ENCODE measurements around the gene STXBP6. TPM values are rescaled to one million over a fixed set of nuclear protein-coding genes. Genes with fewer than 3 reads are reported as not detected.

The STXBP6 gene
- total and polyA plus RNA-seq, 2 of the 13 experiments (the other 11 are each of a cell fraction or from before 2014, with no cell fraction given) = 35.3 to 42.8 TPM

DNA sequence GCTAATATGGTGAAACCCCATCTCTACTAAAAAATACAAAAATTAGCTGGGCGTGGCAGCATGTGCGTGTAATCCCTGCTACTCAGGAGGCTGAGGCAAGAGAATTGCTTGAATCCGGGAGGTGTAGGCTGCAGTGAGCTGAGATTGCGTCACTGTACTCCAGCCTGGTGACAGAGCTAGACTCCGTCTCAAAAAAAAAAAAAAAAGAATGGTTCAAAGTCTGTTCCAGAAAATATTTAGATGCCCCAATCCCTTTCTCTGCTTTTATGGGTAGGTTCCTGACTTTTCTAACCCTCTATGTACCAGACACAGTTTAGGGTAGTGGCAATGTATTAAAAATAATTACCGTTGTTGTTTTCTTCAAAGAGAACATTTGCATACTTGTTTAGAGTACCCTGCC is 161.4 kb downstream of the STXBP6 start (continued):
- TF ChIP-seq, protein P1, sequence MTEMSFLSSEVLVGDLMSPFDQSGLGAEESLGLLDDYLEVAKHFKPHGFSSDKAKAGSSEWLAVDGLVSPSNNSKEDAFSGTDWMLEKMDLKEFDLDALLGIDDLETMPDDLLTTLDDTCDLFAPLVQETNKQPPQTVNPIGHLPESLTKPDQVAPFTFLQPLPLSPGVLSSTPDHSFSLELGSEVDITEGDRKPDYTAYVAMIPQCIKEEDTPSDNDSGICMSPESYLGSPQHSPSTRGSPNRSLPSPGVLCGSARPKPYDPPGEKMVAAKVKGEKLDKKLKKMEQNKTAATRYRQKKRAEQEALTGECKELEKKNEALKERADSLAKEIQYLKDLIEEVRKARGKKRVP (CRISPR knock-in tag; IDR thresholded peaks at IDR 0.05) = peak in 1 of 2 experiments; percentile 78; a peak in 2 of 4 replicates
- TF ChIP-seq, protein P2, sequence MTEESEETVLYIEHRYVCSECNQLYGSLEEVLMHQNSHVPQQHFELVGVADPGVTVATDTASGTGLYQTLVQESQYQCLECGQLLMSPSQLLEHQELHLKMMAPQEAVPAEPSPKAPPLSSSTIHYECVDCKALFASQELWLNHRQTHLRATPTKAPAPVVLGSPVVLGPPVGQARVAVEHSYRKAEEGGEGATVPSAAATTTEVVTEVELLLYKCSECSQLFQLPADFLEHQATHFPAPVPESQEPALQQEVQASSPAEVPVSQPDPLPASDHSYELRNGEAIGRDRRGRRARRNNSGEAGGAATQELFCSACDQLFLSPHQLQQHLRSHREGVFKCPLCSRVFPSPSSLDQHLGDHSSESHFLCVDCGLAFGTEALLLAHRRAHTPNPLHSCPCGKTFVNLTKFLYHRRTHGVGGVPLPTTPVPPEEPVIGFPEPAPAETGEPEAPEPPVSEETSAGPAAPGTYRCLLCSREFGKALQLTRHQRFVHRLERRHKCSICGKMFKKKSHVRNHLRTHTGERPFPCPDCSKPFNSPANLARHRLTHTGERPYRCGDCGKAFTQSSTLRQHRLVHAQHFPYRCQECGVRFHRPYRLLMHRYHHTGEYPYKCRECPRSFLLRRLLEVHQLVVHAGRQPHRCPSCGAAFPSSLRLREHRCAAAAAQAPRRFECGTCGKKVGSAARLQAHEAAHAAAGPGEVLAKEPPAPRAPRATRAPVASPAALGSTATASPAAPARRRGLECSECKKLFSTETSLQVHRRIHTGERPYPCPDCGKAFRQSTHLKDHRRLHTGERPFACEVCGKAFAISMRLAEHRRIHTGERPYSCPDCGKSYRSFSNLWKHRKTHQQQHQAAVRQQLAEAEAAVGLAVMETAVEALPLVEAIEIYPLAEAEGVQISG (CRISPR knock-in tag; IDR thresholded peaks at IDR 0.05) = peak; percentile 30; the same call in 1 of the 2 replicates
- TF ChIP-seq, protein P3, sequence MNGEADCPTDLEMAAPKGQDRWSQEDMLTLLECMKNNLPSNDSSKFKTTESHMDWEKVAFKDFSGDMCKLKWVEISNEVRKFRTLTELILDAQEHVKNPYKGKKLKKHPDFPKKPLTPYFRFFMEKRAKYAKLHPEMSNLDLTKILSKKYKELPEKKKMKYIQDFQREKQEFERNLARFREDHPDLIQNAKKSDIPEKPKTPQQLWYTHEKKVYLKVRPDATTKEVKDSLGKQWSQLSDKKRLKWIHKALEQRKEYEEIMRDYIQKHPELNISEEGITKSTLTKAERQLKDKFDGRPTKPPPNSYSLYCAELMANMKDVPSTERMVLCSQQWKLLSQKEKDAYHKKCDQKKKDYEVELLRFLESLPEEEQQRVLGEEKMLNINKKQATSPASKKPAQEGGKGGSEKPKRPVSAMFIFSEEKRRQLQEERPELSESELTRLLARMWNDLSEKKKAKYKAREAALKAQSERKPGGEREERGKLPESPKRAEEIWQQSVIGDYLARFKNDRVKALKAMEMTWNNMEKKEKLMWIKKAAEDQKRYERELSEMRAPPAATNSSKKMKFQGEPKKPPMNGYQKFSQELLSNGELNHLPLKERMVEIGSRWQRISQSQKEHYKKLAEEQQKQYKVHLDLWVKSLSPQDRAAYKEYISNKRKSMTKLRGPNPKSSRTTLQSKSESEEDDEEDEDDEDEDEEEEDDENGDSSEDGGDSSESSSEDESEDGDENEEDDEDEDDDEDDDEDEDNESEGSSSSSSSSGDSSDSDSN (CRISPR knock-in tag; IDR thresholded peaks at IDR 0.05) = no peak
- TF ChIP-seq NR3C1 (CRISPR knock-in tag; IDR thresholded peaks at IDR 0.05) = no peak
- TF ChIP-seq IRF2 (CRISPR knock-in tag; IDR thresholded peaks at IDR 0.05) = peak; percentile 49; the same call in 1 of the 2 replicates
- TF ChIP-seq, protein P4, sequence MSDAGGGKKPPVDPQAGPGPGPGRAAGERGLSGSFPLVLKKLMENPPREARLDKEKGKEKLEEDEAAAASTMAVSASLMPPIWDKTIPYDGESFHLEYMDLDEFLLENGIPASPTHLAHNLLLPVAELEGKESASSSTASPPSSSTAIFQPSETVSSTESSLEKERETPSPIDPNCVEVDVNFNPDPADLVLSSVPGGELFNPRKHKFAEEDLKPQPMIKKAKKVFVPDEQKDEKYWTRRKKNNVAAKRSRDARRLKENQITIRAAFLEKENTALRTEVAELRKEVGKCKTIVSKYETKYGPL (CRISPR knock-in tag; IDR thresholded peaks at IDR 0.05) = peak; percentile 67
- TF ChIP-seq, protein P5, sequence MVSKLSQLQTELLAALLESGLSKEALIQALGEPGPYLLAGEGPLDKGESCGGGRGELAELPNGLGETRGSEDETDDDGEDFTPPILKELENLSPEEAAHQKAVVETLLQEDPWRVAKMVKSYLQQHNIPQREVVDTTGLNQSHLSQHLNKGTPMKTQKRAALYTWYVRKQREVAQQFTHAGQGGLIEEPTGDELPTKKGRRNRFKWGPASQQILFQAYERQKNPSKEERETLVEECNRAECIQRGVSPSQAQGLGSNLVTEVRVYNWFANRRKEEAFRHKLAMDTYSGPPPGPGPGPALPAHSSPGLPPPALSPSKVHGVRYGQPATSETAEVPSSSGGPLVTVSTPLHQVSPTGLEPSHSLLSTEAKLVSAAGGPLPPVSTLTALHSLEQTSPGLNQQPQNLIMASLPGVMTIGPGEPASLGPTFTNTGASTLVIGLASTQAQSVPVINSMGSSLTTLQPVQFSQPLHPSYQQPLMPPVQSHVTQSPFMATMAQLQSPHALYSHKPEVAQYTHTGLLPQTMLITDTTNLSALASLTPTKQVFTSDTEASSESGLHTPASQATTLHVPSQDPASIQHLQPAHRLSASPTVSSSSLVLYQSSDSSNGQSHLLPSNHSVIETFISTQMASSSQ (IDR thresholded peaks at IDR 0.05; ENCODE audit: low read depth) = 0 out of 2 replicates have a peak, but pooled peaks have one; percentile 47
- TF ChIP-seq, protein P5 (CRISPR knock-in tag; IDR thresholded peaks at IDR 0.05; ENCODE audit: borderline replicate concordance) = no peak
- TF ChIP-seq ELF3 (CRISPR knock-in tag; IDR thresholded peaks at IDR 0.05) = 0 out of 2 replicates have a peak, but pooled peaks have one; percentile 13
- TF ChIP-seq ZNF549 (CRISPR knock-in tag; IDR thresholded peaks at IDR 0.05) = no peak
- TF ChIP-seq, protein P6, sequence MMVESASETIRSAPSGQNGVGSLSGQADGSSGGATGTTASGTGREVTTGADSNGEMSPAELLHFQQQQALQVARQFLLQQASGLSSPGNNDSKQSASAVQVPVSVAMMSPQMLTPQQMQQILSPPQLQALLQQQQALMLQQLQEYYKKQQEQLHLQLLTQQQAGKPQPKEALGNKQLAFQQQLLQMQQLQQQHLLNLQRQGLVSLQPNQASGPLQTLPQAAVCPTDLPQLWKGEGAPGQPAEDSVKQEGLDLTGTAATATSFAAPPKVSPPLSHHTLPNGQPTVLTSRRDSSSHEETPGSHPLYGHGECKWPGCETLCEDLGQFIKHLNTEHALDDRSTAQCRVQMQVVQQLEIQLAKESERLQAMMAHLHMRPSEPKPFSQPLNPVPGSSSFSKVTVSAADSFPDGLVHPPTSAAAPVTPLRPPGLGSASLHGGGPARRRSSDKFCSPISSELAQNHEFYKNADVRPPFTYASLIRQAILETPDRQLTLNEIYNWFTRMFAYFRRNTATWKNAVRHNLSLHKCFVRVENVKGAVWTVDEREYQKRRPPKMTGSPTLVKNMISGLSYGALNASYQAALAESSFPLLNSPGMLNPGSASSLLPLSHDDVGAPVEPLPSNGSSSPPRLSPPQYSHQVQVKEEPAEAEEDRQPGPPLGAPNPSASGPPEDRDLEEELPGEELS (CRISPR knock-in tag; IDR thresholded peaks at IDR 0.05) = peak; percentile 60; the same call in 1 of the 2 replicates
- peak; percentile 56; the same call in 1 of the 2 replicates for TF ChIP-seq ZNF644 (CRISPR knock-in tag; IDR thresholded peaks at IDR 0.05; ENCODE audit: low read depth)
- peak; percentile 95; the same call in 1 of the 2 replicates for TF ChIP-seq CEBPB (IDR thresholded peaks at IDR 0.05; ENCODE audit: borderline replicate concordance, low read depth, low read length)
- 0 out of 2 replicates have a peak, but pooled peaks have one; percentile 51 for TF ChIP-seq RCOR2 (CRISPR knock-in tag; IDR thresholded peaks at IDR 0.05)
- TF ChIP-seq, protein P7, sequence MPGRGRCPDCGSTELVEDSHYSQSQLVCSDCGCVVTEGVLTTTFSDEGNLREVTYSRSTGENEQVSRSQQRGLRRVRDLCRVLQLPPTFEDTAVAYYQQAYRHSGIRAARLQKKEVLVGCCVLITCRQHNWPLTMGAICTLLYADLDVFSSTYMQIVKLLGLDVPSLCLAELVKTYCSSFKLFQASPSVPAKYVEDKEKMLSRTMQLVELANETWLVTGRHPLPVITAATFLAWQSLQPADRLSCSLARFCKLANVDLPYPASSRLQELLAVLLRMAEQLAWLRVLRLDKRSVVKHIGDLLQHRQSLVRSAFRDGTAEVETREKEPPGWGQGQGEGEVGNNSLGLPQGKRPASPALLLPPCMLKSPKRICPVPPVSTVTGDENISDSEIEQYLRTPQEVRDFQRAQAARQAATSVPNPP (CRISPR knock-in tag; IDR thresholded peaks at IDR 0.05) = 0 out of 2 replicates have a peak, but pooled peaks have one; percentile 55

Data from HepG2 (cell line).